Effector memory CD4-positive, alpha-beta T cell (primary cell): ENCODE results near the gene TMEM141.
"Not testable (repeated sequence)": the region's sequence is repeated elsewhere in the genome, so short reads cannot be mapped to it uniquely, and the experiment has no call there.

ENCODE experiments used
- DNase-seq, 3 donors: peaks; one replicate each; pipeline ENCODE4 v3.0.0-alpha.2; 2020
- H3K27ac ChIP-seq: 2 replicates; pipeline ENCODE4 v1.7.0; 2013; ENCODE audit warnings: mild to moderate bottlenecking, low read length, moderate library complexity; ENCODE audit not compliant: insufficient read depth, poor library complexity, severe bottlenecking
- H3K27me3 ChIP-seq: replicated peaks from 2 replicates; pipeline ENCODE4 v1.7.0; 2013; ENCODE audit warnings: mild to moderate bottlenecking, low read length; ENCODE audit not compliant: insufficient read depth, control insufficient read depth, poor library complexity, severe bottlenecking
- H3K36me3 ChIP-seq: 2 replicates; pipeline ENCODE4 v1.7.0; 2013; ENCODE audit warnings: mild to moderate bottlenecking, low read length, moderate library complexity; ENCODE audit not compliant: control insufficient read depth, insufficient read depth
- H3K4me1 ChIP-seq: 2 replicates; pipeline ENCODE4 v1.7.0; 2013; ENCODE audit warnings: low read length, mild to moderate bottlenecking; ENCODE audit not compliant: control insufficient read depth, insufficient read depth, poor library complexity, severe bottlenecking
- H3K4me3 ChIP-seq: 2 replicates; pipeline ENCODE4 v1.7.0; 2013; ENCODE audit warnings: low read length, low read depth, mild to moderate bottlenecking; ENCODE audit not compliant: insufficient read depth, poor library complexity, severe bottlenecking
- H3K9me3 ChIP-seq: 2 replicates; pipeline ENCODE4 v1.7.0; 2013; ENCODE audit warnings: mild to moderate bottlenecking, low read length, moderate library complexity; ENCODE audit not compliant: control insufficient read depth

Gene TMEM141

GRCh38 chr9:136785565-136786355, 5.4 kb upstream of the TMEM141 start:
- not testable (repeated sequence) for H3K27ac ChIP-seq, H3K27me3 ChIP-seq, H3K9me3 ChIP-seq, H3K4me1 ChIP-seq, H3K4me3 ChIP-seq, H3K36me3 ChIP-seq, DNase-seq

- Histone ChIP-seq H3K36me3 (no peaks in the 10 kb centered on the region), H3K27ac (no peak overlapping the region), H3K27me3 (no peaks in the 10 kb centered on the region), H3K9me3 (no peaks in the 10 kb centered on the region), H3K4me1 (peaks cover 8% of the 10 kb centered on the region), H3K4me3 (no peak overlapping the region)
- DNase-seq = no peak
Observed at GRCh38 chr9:136786451-136786850, 4.7 kb upstream of the TMEM141 start.

- H3K9me3 ChIP-seq, H3K36me3 ChIP-seq, H3K27ac ChIP-seq, H3K27me3 ChIP-seq, H3K4me3 ChIP-seq, DNase-seq: not testable (repeated sequence)
- H3K4me1 ChIP-seq = peaks cover 13% of the 10 kb centered on the region
Observed at GRCh38 chr9:136786983-136787382, 4.2 kb upstream of the TMEM141 start.

- Histone ChIP-seq H3K9me3 (no peaks in the 10 kb centered on the region), H3K27me3 (no peaks in the 10 kb centered on the region), H3K4me3 (no peak overlapping the region), H3K36me3 (no peaks in the 10 kb centered on the region), H3K27ac (no peak overlapping the region), H3K4me1 (peaks cover 20% of the 10 kb centered on the region)
- DNase-seq = peak; percentile 44 to 64 (median 53)
Observed at GRCh38 chr9:136787690-136788400, 3.3 kb upstream of the TMEM141 start.

GRCh38 chr9:136788644-136789522, 2.3 kb upstream of the TMEM141 start:
- not testable (repeated sequence) for H3K9me3 ChIP-seq, H3K27ac ChIP-seq, H3K4me3 ChIP-seq, H3K36me3 ChIP-seq, H3K27me3 ChIP-seq, DNase-seq
- H3K4me1 ChIP-seq = peaks cover 20% of the 10 kb centered on the region

- no peak for DNase-seq
- no peaks in the 10 kb centered on the region for H3K27me3 ChIP-seq
- H3K4me1 ChIP-seq = peaks cover 20% of the 10 kb centered on the region
- no peak overlapping the region for H3K27ac ChIP-seq
- H3K36me3 ChIP-seq = peaks cover 5% of the 10 kb centered on the region
- no peak overlapping the region for H3K4me3 ChIP-seq
- H3K9me3 ChIP-seq = no peaks in the 10 kb centered on the region
Observed at GRCh38 chr9:136789523-136789937, 1.6 kb upstream of the TMEM141 start.

- peaks cover 5% of the 10 kb centered on the region for H3K36me3 ChIP-seq
- H3K27me3 ChIP-seq = no peaks in the 10 kb centered on the region
- no peaks in the 10 kb centered on the region for H3K9me3 ChIP-seq
- peaks cover 20% of the 10 kb centered on the region for H3K4me1 ChIP-seq
- H3K27ac ChIP-seq = peak overlapping the region; percentile 94
- peak; percentile 58 to 61 (median 59) for DNase-seq
- H3K4me3 ChIP-seq = peak overlapping the region; percentile 56
Observed at GRCh38 chr9:136791516-136792276, 552 bp downstream of the TMEM141 start.

- no peak for DNase-seq
- Histone ChIP-seq H3K27me3 (no peaks in the 10 kb centered on the region), H3K4me3 (peak overlapping the region; percentile 56), H3K27ac (peak overlapping the region; percentile 31), H3K4me1 (peaks cover 19% of the 10 kb centered on the region), H3K9me3 (no peaks in the 10 kb centered on the region), H3K36me3 (peaks cover 5% of the 10 kb centered on the region)
Observed at GRCh38 chr9:136792321-136793085, 1.4 kb downstream of the TMEM141 start.
